ENCODE data around the gene WAS. TPM values are rescaled to one million over a fixed set of nuclear protein-coding genes. Genes with fewer than 3 reads are reported as not detected.
A peak's percentile ranks its signal among the peaks of the same experiment; 100 is the strongest.
"Not testable (repeated sequence)": the region's sequence is repeated elsewhere in the genome, so short reads cannot be mapped to it uniquely, and the experiment has no call there.

Gene WAS
- total RNA-seq, 2 donors from 2014 or later: 8.5 to 9.1 TPM

DNA sequence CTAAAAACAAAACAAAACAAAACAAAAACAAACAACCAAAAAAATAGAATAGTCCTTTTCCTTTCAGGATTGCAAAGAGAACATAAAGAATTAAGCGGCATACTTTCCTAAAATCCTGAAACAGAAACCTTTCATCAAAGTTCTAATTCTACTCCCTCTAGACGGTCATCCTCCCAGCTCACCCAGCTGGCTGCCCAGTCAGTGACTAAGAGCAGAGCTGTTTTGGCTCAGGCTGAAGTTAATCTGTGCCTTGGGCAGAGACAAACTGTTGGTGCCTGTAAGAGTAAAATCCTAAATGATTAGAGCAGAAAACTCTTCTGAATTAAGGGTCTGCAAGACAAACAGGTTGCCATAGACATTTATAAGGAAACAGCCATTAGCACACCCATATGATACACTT lies 17.6 kb upstream of the WAS start:
- Histone ChIP-seq H3K27ac (no peak overlapping the region), H3K36me3 (no peaks in the 10 kb centered on the region), H3K27me3 (replicated peaks; ENCODE audit: insufficient read depth) (no peaks in the 10 kb centered on the region), H3K9me3 (no peaks in the 10 kb centered on the region), H3K4me3 (no peak overlapping the region), H3K4me1 (ENCODE audit: control insufficient read depth in 1 of 2, low read depth in 2 of 2) (no peaks in the 10 kb centered on the region)
- TF ChIP-seq, protein P1, sequence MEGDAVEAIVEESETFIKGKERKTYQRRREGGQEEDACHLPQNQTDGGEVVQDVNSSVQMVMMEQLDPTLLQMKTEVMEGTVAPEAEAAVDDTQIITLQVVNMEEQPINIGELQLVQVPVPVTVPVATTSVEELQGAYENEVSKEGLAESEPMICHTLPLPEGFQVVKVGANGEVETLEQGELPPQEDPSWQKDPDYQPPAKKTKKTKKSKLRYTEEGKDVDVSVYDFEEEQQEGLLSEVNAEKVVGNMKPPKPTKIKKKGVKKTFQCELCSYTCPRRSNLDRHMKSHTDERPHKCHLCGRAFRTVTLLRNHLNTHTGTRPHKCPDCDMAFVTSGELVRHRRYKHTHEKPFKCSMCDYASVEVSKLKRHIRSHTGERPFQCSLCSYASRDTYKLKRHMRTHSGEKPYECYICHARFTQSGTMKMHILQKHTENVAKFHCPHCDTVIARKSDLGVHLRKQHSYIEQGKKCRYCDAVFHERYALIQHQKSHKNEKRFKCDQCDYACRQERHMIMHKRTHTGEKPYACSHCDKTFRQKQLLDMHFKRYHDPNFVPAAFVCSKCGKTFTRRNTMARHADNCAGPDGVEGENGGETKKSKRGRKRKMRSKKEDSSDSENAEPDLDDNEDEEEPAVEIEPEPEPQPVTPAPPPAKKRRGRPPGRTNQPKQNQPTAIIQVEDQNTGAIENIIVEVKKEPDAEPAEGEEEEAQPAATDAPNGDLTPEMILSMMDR (IDR thresholded peaks at IDR 0.05): no peak
- ATAC-seq (ENCODE audit: insufficient number of reproducible peaks, low FRiP score, low read depth): no peak
- no peak for DNase-seq (ENCODE audit: low spot score)

- H3K27me3 ChIP-seq (replicated peaks; ENCODE audit: insufficient read depth): no peaks in the 10 kb centered on the region
These were observed 16.9 kb upstream of the WAS start for GRCh38 chrX:48666649-48667048.

DNA sequence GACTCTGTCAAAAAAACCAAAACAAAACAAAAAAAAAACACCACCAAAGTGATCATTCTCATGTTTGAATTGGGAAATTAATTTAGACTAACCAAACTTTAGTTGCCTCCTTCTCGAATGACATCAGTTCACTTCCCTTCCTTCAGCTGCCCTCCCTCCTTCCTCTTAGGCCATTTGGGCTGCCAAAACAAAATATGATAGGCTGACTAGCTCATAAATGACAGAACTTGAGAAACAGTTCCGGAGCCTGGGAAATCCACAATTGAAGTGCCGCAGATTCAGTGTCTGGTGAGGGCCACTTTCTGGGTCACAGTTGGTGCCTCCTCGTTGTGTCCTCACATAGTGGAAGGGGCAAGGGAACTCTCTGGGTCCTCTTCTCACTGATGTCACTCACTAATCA lies 16.1 kb upstream of the WAS start:
- H3K27ac ChIP-seq: no peak overlapping the region
- no peak overlapping the region for H3K4me3 ChIP-seq
- no peaks in the 10 kb centered on the region for H3K4me1 ChIP-seq (ENCODE audit: control insufficient read depth in 1 of 2, low read depth in 2 of 2)
- no peak for DNase-seq (ENCODE audit: low spot score)
- H3K27me3 ChIP-seq (replicated peaks; ENCODE audit: insufficient read depth): no peaks in the 10 kb centered on the region
- TF ChIP-seq, protein P1 (IDR thresholded peaks at IDR 0.05): no peak
- H3K9me3 ChIP-seq: no peaks in the 10 kb centered on the region
- ATAC-seq (ENCODE audit: insufficient number of reproducible peaks, low FRiP score, low read depth): no peak
- no peaks in the 10 kb centered on the region for H3K36me3 ChIP-seq

More at GRCh38 chrX:48666649-48667048, 16.9 kb upstream of the WAS start:
- Histone ChIP-seq H3K4me3 (no peak overlapping the region), H3K4me1 (ENCODE audit: control insufficient read depth in 1 of 2, low read depth in 2 of 2) (no peaks in the 10 kb centered on the region), H3K36me3 (no peaks in the 10 kb centered on the region), H3K27ac (no peak overlapping the region), H3K9me3 (no peaks in the 10 kb centered on the region)
- DNase-seq (ENCODE audit: low spot score) (no peak), ATAC-seq (ENCODE audit: insufficient number of reproducible peaks, low FRiP score, low read depth) (no peak)
- TF ChIP-seq, protein P1 (IDR thresholded peaks at IDR 0.05): no peak

- H3K27me3 ChIP-seq (replicated peaks; ENCODE audit: insufficient read depth); H3K36me3 ChIP-seq; ATAC-seq (ENCODE audit: insufficient number of reproducible peaks, low FRiP score, low read depth); DNase-seq (ENCODE audit: low spot score); H3K4me3 ChIP-seq; H3K27ac ChIP-seq; H3K4me1 ChIP-seq (ENCODE audit: control insufficient read depth in 1 of 2, low read depth in 2 of 2); H3K9me3 ChIP-seq: not testable (repeated sequence)
These were observed 15.4 kb upstream of the WAS start for GRCh38 chrX:48668187-48668586.

DNA sequence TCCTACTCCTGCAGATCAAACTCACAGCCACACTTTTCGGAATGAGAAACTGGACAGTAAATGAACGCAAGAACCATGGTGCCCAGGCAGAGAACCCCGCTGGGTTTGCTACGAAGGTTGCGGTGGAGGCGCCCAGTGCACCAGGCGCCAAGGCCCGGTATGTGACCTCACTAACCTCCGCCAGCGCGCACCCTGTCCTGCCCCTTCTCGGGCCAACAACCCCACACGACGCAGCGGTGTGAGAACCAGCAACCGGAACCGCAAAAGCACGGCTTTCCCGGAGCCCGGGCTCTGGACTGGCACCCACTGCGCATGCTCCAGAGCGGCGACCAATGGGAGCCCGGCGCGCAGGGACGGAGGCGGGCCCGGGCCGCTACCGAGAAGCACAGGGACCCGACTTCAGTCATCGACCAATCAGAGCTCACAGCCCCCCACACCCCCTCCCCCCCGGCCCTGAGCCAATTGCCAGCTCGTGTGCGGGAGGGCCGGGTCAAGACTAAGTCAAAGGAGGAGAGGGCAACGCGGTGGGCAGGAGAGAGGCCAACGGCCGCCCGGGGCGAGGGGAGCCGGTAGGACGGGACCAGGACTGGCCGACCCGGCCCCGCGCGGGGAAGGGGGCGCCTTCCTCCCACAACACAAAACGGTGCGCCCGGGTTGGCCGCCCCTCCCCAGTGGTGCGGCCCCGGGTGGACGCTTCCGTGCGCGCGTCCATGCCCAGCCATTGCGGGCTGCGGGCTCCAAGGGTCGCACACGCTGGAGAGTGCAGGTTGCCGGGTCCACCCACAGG lies 7.3 kb upstream of the WAS start:
- ATAC-seq (ENCODE audit: insufficient number of reproducible peaks, low FRiP score, low read depth): peak; percentile 97
- peak; percentile 40 for DNase-seq (ENCODE audit: low spot score)
- Histone ChIP-seq H3K36me3 (no peaks in the 10 kb centered on the region), H3K4me3 (peak overlapping the region; percentile 76), H3K27me3 (replicated peaks; ENCODE audit: insufficient read depth) (no peaks in the 10 kb centered on the region), H3K4me1 (ENCODE audit: control insufficient read depth in 1 of 2, low read depth in 2 of 2) (no peaks in the 10 kb centered on the region), H3K27ac (peak overlapping the region; percentile 60 to 71), H3K9me3 (no peaks in the 10 kb centered on the region)
- TF ChIP-seq, protein P1 (IDR thresholded peaks at IDR 0.05): no peak

DNA sequence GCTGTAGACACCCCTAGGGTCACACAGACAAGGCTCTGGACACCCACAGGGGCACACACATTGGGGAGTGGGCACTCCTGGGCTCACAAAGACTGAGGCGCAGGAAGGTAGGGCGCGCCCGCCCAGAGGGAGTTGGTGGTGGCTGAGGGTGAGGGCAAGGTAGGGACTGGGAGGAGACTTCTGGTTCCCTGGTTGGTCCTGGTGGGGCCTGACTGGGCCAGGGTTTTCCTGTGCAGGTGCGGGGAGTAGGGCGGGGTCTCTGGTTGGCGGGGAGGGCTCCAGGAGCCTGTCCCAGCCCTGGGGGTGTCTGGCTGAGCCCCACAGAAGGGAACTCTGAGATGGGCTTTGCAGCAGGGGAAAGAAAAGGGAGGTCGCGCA lies 6.7 kb upstream of the WAS start:
- DNase-seq (ENCODE audit: low spot score) (no peak), ATAC-seq (ENCODE audit: insufficient number of reproducible peaks, low FRiP score, low read depth) (no peak)
- H3K27ac ChIP-seq: peak overlapping the region; percentile 43 to 60
- no peaks in the 10 kb centered on the region for H3K9me3 ChIP-seq
- TF ChIP-seq, protein P1 (IDR thresholded peaks at IDR 0.05): no peak
- no peaks in the 10 kb centered on the region for H3K36me3 ChIP-seq
- H3K27me3 ChIP-seq (replicated peaks; ENCODE audit: insufficient read depth): no peaks in the 10 kb centered on the region
- H3K4me3 ChIP-seq: peak overlapping the region; percentile 76
- H3K4me1 ChIP-seq (ENCODE audit: control insufficient read depth in 1 of 2, low read depth in 2 of 2): no peaks in the 10 kb centered on the region
